Choroid plexus epithelial cell (primary cell): ENCODE data around the gene NAT8L.

ENCODE experiments used
- DNase-seq: peaks from one replicate; pipeline ENCODE4 v3.0.0-alpha.2; 2010; ENCODE audit warnings: low read depth
- H3K4me3 ChIP-seq: 2 replicates; pipeline ENCODE4 v1.5.1; 2011; ENCODE audit warnings: low read depth, mild to moderate bottlenecking, control low read depth, low read length, moderate library complexity
- TF ChIP-seq, protein P1 (sequence below): conservative IDR thresholded peaks from 2 replicates; pipeline ENCODE4 v1.5.1; 2011; ENCODE audit warnings: low read depth, mild to moderate bottlenecking, control low read depth, inconsistent platforms, low read length, moderate library complexity

The NAT8L gene

DNA sequence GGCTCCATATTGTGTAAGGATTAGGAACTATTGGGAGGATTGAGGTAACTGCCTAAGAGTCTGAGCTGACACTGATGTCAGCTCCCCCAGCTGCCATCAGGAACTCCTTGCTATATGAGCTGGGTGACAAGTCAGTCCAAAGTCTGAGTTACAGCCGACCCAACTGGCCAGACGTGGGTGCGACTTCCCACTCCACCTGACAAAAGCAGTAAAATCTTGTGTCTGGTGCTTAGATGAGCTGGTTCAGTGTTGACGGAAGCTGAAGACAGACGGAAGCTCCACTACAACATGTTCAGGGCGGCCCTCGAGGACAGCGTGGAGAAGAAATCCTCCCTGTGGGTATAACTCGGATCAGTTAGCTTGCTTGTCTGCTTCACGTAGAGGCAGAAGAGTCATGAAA, 22.8 kb upstream of the NAT8L start:
- TF ChIP-seq, protein P1, sequence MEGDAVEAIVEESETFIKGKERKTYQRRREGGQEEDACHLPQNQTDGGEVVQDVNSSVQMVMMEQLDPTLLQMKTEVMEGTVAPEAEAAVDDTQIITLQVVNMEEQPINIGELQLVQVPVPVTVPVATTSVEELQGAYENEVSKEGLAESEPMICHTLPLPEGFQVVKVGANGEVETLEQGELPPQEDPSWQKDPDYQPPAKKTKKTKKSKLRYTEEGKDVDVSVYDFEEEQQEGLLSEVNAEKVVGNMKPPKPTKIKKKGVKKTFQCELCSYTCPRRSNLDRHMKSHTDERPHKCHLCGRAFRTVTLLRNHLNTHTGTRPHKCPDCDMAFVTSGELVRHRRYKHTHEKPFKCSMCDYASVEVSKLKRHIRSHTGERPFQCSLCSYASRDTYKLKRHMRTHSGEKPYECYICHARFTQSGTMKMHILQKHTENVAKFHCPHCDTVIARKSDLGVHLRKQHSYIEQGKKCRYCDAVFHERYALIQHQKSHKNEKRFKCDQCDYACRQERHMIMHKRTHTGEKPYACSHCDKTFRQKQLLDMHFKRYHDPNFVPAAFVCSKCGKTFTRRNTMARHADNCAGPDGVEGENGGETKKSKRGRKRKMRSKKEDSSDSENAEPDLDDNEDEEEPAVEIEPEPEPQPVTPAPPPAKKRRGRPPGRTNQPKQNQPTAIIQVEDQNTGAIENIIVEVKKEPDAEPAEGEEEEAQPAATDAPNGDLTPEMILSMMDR: no peak
- no peak for DNase-seq
- H3K4me3 ChIP-seq: no peak overlapping the region

DNA sequence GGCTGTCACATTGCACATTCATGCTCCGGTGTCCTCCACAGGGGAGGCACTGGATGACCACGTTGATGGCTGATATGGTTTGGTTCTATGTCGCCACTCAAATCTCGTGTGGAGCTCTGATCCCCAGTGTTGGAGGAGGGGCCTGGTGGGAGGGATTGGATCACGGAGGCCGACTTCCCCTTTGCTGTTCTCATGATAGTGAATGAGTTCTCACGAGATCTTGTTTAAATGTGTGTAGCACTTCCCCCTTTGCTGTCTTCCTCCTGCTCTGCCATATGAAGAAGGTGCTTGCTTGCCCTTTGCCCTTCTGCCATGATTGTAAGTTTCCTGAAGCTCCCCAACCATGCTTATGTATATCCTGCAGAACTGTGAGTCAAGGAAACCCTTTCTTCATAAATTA, 22.3 kb upstream of the NAT8L start:
- TF ChIP-seq, protein P1: no peak
- no peak for DNase-seq

DNA sequence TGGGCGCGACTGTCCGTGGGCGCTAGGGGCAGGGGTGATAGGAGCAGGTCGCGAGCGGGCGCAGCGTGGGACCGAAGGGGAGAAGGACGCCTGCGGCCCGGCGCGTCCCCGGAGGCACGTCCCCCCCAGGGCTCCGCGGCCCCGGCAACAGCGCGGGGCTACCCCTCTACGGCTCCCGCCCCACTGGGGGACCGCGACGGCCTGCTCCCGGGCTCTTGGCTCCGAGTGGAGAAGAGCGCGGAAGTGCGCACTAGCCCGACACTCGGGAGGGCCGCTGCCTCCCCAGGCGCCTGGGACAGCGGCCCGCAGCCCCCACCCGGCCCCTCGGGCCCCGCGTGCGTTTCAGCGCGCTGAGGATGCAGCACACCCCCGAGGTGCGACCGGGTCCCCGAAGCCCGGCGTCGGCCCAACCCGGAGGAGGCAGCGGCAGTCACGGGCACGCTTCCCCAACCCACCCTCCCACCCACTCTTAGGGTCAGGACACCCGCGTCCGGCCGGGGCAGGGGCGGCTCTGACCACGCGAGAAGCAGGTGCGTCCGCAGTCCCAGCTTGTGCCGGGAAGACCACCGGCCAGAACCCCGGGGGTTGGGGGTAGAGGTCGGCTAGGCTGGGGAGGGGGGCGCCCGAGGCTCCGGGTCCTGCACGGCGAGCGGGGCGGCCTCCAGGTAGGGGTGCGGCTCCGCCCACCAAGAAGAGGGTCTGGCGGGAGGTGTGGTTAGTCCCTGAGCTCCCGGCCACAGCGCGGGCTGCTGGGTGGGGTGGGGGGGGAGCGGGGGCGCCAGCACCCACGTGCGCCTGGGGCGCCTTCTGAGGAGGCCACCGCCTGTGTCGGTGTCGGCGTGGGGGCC, 18.5 kb upstream of the NAT8L start:
- TF ChIP-seq, protein P1: no peak
- H3K4me3 ChIP-seq: peak overlapping the region; percentile 77

More for the DNA sequence above, 22.3 kb upstream of the NAT8L start:
- no peak overlapping the region for H3K4me3 ChIP-seq

DNA sequence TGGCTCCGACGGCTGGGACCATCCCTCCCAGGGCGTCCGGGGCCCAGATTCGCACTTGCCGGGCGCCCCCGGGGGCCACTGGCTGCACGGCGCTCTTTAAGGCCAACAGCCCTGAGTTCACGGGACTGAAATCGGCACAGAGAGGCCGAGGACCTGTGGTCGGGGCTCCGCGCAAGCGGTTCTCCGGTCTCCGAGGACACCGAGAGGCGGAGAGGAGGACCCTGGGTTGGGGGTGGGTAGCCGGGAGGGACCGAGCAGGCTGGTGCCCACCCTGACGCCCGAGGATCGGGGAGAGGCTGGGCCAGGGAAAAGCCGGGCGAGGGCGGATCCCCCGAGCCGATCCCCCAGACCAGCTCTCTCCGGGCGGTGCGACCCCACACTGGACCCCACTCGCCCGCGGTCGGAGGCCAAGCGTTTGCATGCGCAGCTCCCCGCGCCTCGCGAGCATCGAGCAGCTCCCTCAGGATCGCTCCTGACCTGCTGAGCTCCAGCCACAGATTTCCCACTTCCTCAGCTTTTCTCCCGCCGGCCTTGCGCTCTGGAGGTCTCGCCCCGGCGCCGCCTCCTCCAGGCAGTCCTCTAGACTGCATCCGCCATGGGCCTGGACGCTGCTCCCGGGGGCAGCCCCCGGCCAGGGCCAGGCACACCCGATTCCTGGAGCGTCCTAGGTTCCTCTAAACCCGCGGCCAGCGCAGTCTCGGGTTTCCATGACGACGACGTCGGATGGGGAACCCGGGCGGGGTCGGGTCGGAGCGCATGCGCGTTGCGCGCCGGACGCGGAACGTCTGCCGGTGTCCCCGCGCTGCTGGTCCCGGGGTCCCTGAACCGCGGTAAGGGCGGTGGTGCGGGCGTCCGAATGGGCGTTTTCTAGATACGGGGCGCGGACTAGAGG, 17.6 kb upstream of the NAT8L start:
- DNase-seq: peak; percentile 57
- TF ChIP-seq, protein P1: no peak
- H3K4me3 ChIP-seq: peak overlapping the region; percentile 77

More for the DNA sequence above, 18.5 kb upstream of the NAT8L start:
- no peak for DNase-seq

DNA sequence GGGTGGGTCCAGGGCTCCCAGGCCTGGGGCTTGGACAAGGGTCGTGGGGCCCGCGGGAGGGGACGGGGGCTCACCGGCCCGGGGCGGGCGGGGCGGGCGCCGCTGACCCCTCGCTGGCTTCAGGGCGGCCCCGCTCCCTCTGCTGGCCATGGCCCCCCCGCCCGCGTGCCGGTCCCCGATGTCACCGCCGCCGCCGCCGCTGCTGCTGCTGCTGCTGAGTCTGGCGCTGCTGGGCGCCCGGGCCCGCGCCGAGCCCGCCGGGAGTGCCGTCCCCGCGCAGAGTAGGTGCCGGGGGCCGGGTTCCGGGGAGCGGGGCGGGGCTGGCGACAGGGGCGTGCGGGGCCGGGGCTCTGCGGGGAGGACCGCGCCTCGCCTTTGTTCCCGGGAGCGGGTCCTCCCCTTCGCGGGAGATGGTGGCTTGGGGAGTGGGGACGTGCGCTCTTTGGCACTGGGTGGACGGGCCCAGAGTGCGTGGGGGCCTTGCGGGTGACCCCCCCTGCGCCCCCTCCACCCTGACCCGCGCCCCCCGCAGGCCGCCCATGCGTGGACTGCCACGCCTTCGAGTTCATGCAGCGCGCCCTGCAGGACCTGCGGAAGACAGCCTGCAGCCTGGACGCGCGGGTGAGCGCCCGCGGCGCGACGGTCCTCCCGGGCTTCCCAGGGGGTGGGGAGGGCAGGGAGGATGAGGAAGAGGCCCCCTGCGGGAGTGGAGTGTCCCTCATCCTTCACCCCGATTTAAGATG, 16.8 kb upstream of the NAT8L start:
- H3K4me3 ChIP-seq: peak overlapping the region; percentile 77
- DNase-seq: no peak
- TF ChIP-seq, protein P1: no peak

DNA sequence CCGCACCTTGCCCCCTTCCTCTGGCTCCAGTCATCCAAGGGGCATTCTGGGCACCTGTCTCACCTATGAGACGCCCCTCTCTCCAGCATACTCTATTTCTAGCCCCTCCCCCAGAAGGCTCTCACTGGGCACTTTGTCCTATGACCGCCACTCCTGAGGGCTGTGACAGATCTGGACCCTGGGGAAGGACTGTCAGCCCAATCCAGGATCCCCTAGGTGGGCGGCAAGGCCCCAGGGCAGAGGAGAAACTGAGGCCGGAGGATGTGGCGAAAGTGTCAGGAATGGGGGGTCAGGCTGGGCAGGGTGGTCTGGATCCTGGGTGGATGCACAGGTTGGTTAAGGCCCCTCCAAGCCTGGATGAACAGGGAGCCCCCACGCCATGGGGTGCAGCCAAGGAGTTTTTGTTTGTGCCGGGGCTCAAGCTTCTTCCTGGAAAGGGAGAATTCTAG, 16.2 kb upstream of the NAT8L start:
- no peak for DNase-seq
- TF ChIP-seq, protein P1: no peak
- peak overlapping the region; percentile 77 for H3K4me3 ChIP-seq
